Lung (tissue), 12 donors: ENCODE data around the gene SLC22A23. TPM values are rescaled to one million over a fixed set of nuclear protein-coding genes. Genes with fewer than 3 reads are reported as not detected.

Experiments
- ATAC-seq: fragments of 200-7000 bp; cut with Tn5 transposase; one replicate; pipeline ENCODE4 v1.9.1; 2020; ENCODE audit warnings: moderate number of reproducible peaks; ENCODE audit not compliant: insufficient read depth, low FRiP score
- DNase-seq, 3 donors: peaks; one replicate each; pipeline ENCODE4 v3.0.0-alpha.2; 2013 to 2017
- H3K27ac ChIP-seq, 2 donors: one replicate each; pipeline ENCODE4 v1.5.1; 2013; ENCODE audit warnings: mild to moderate bottlenecking in 2 of 2, moderate library complexity in 2 of 2, control low read depth in 1 of 2, inconsistent platforms in 1 of 2, low read depth in 1 of 2, low read length in 1 of 2
- H3K27me3 ChIP-seq, 3 donors: one replicate each; pipeline ENCODE4 v1.5.1; 2013; ENCODE audit warnings: low read length in 2 of 3; ENCODE audit not compliant: control insufficient read depth in 3 of 3, insufficient read depth in 3 of 3
- H3K36me3 ChIP-seq, 4 donors: one replicate each; pipeline ENCODE4 v1.5.1; 2013; ENCODE audit warnings: low read length in 4 of 4, mild to moderate bottlenecking in 1 of 4, moderate library complexity in 1 of 4; ENCODE audit not compliant: control insufficient read depth in 4 of 4, insufficient read depth in 4 of 4
- H3K4me1 ChIP-seq, 5 donors: one replicate each; pipeline ENCODE4 v1.5.1; 2013; ENCODE audit warnings: low read length in 5 of 5, mild to moderate bottlenecking in 2 of 5, moderate library complexity in 1 of 5; ENCODE audit not compliant: control insufficient read depth in 5 of 5, insufficient read depth in 5 of 5
- H3K4me3 ChIP-seq: one replicate; pipeline ENCODE4 v1.5.1; 2013; ENCODE audit warnings: mild to moderate bottlenecking, control low read depth, moderate library complexity
- H3K9ac ChIP-seq, 2 donors: one replicate each; pipeline ENCODE4 v1.5.1; 2013; ENCODE audit warnings: low read length in 2 of 2, control low read depth in 1 of 2; ENCODE audit not compliant: insufficient read depth in 1 of 2
- H3K9me3 ChIP-seq, 4 donors: one replicate each; pipeline ENCODE4 v1.5.1; 2013; ENCODE audit warnings: low read length in 3 of 4, mild to moderate bottlenecking in 1 of 4, moderate library complexity in 1 of 4; ENCODE audit not compliant: control insufficient read depth in 4 of 4, insufficient read depth in 3 of 4
- WGBS, 2 donors: extraction: QIAGEN DNeasy Blood & Tissue Kit; methylation state at CpG; one replicate each; pipeline ENCODE4 v1.1.7; 2013; 5-methylcytosine and 5-hydroxymethylcytosine counted together
- polyA plus RNA-seq, 2 donors: library from polyadenylated mRNA; stranded (reverse); fragments of 200-250 nt; gene quantifications; one replicate each; pipeline ENCODE4 v1.2.1, GENCODE V29; 2013
- total RNA-seq, 2 donors: library from RNA; depleted of rRNA in 1 of 2; stranded (reverse); fragments of >200 nt in 1 of 2; gene quantifications; one replicate each; pipeline ENCODE4 v1.2.1, GENCODE V29; 2014 to 2021
- TF ChIP-seq, protein P1 (sequence below): IDR thresholded peaks from 2 replicates; pipeline ENCODE4 v1.5.1; 2012; ENCODE audit warnings: mild to moderate bottlenecking; ENCODE audit errors: control extremely low read depth, extremely low read depth
- donor health status: control.
- donor health status: control.
- donor health status: Bipolar disorder and iron deficiency.
- donor health status: healthy.
- donor health status: DM: yes; HTN: yes; CAD: no.

SLC22A23 gene
- total and polyA plus RNA-seq, 4 donors: 6.6 to 45.6 (median 24.1) TPM

DNA sequence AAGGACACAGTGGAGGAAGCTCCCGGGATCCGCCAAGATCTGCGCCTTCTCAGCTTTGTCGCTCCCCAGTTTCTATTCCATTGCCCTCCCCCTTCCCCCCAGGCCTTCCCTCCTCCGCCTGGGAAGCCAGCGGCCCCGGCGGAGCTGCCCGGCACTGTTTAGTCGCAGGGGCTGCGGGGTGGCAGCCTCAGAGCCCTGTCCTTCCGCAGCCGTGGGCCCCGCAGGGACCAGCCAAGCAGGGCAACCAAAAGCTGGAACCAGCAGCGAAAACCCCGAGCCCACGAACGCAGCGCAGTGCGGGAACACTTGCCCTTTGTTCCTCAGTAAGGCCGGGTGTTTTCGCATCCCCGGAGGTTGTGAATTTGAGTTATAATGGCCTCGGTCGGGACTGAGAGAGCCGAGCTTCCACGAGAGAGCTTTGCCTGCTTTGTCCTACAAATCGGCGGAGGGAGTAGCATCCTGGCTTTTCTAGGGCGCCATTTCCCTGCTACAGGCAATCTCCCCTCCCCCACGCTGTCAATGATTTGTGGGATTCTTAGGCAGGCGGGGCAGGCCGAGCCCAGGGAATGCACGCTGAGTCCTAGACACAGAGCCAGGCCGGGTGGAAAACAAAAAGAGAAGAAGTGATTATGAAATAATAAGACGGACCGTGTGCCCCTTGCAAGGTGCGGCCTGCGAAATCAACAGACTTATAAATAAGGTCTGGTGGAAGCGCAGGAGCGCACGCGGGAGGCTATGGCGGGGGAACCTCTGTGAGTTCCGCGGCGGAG is 225.4 kb downstream of the SLC22A23 start:
- TF ChIP-seq, protein P1, sequence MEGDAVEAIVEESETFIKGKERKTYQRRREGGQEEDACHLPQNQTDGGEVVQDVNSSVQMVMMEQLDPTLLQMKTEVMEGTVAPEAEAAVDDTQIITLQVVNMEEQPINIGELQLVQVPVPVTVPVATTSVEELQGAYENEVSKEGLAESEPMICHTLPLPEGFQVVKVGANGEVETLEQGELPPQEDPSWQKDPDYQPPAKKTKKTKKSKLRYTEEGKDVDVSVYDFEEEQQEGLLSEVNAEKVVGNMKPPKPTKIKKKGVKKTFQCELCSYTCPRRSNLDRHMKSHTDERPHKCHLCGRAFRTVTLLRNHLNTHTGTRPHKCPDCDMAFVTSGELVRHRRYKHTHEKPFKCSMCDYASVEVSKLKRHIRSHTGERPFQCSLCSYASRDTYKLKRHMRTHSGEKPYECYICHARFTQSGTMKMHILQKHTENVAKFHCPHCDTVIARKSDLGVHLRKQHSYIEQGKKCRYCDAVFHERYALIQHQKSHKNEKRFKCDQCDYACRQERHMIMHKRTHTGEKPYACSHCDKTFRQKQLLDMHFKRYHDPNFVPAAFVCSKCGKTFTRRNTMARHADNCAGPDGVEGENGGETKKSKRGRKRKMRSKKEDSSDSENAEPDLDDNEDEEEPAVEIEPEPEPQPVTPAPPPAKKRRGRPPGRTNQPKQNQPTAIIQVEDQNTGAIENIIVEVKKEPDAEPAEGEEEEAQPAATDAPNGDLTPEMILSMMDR: no peak
- ATAC-seq: peak; percentile 69
- 0 to 3% methylated on average over 47 of the region's 47 CpGs for WGBS, 2 donors
- Histone ChIP-seq H3K9ac (peak overlapping the region; percentile 30 to 63), H3K36me3 (no peaks in the 10 kb centered on the region), H3K27ac (peak overlapping the region; percentile 21 to 24), H3K27me3 (peaks cover 7 to 61% (median 41%) of the 10 kb centered on the region in 3 donors), H3K4me1 (peaks cover 0 to 52% (median 12%) of the 10 kb centered on the region in 5 donors), H3K4me3 (peak overlapping the region; percentile 15), H3K9me3 (peaks cover 0 to 6% (median 0%) of the 10 kb centered on the region in 4 donors)
- peak; percentile 89 to 93 (median 91) for DNase-seq

DNA sequence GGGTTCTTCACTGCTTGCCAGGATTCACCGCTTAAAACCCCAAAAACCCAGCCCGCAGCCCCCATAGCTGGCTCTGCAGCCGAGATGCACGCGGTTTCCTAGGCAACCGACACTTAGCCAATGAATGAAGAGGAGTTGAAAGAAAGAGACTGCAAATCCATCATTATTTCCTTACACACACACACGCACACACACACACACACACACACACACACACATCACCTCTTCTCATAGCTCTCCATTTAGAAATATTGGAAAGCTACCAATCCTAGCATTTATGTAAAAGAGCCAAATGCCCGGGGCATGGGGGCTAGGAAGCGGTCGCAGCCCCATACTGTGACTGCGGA is 226.0 kb downstream of the SLC22A23 start:
- Histone ChIP-seq H3K4me1 (peaks cover 0 to 54% (median 12%) of the 10 kb centered on the region in 5 donors), H3K27ac (peak overlapping the region in 1 of 2 donors; percentile 24)
- 4 to 5% methylated on average over 11 of the region's 11 CpGs for WGBS, 2 donors

DNA sequence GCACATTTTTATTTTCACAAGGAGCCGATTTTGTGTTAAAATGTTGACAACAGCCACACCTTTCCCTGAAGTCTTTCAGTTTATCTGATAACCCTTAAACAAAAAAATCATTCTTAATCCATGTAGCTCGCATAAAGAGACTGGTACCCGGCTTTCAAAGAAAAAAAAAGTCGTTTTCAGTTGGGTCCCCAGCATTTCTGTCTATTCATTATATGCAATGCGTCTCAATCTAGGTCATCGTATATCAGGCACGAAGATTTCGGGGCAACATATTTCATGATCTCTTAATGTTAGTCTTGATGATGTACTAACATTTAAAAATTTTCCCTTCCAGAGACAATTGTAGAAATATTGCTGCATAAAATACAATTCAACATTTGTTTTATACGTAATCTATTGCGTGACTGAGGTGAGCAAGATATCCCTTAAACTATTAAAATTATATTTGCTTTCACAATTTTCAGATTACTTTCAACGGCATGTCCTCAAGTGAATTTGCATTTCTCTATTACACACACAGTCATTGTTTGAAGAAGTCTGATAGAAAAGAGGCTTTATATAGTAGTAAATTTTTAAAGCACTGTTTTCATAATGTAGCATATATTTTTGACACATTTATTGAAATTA is 226.5 kb downstream of the SLC22A23 start:
- H3K36me3 ChIP-seq: no peaks in the 10 kb centered on the region

More for the DNA sequence above, 226.0 kb downstream of the SLC22A23 start:
- Histone ChIP-seq H3K4me3 (no peak overlapping the region), H3K9me3 (peaks cover 0 to 8% (median 0%) of the 10 kb centered on the region in 4 donors), H3K36me3 (no peaks in the 10 kb centered on the region), H3K27me3 (peaks cover 7 to 66% (median 42%) of the 10 kb centered on the region in 3 donors), H3K9ac (peak overlapping the region in 1 of 2 donors; percentile 63)
- DNase-seq: peak; percentile 65 to 75 (median 75)
- TF ChIP-seq, protein P1: no peak
- no peak for ATAC-seq

More for the DNA sequence above, 226.5 kb downstream of the SLC22A23 start:
- H3K9ac ChIP-seq: no peak overlapping the region
- peaks cover 7 to 69% (median 42%) of the 10 kb centered on the region in 3 donors for H3K27me3 ChIP-seq
- TF ChIP-seq, protein P1: no peak
- no peak overlapping the region for H3K4me3 ChIP-seq
- no peak for DNase-seq
- 29 to 31% methylated on average over 11 of the region's 11 CpGs for WGBS, 2 donors
- ATAC-seq: no peak
- peaks cover 0 to 54% (median 12%) of the 10 kb centered on the region in 5 donors for H3K4me1 ChIP-seq
- peaks cover 0 to 8% (median 0%) of the 10 kb centered on the region in 4 donors for H3K9me3 ChIP-seq
- H3K27ac ChIP-seq: no peak overlapping the region
